HEK293 (cell line): Measurements from ENCODE around the gene MIER3.

Experiments used
- CTCF ChIA-PET: fragments of 350-600 bp; formaldehyde crosslinking; extraction: SDS; loops from one replicate; lab custom pipeline; 2021; ENCODE audit warnings: antibody characterized with exemption; lab: Yijun Ruan, JAX
- POLR2A ChIA-PET: fragments of 300-600 bp; formaldehyde crosslinking; extraction: SDS; loops from one replicate; lab custom pipeline; 2020; ENCODE audit warnings: antibody characterized with exemption, inconsistent platforms; lab: Yijun Ruan, JAX
- H3K27ac ChIP-seq: fragments of 200-500 bp; sonication (Bioruptor generic); 2 replicates; pipeline ENCODE4 v1.5.1; 2014; ENCODE audit warnings: low read depth, low read length, control low read depth, inconsistent platforms; ENCODE audit errors: extremely low read depth
- H3K36me3 ChIP-seq, 2 experiments: fragments of 200-500 bp in 1 of 2; sonication (Bioruptor generic) in 1 of 2; 1 replicate in 1 of 2; 2 replicates in 1 of 2; pipeline ENCODE4 v1.5.1; 2014 to 2017; ENCODE audit warnings: inconsistent platforms in 2 of 2, low read length in 2 of 2; ENCODE audit not compliant: control insufficient read depth in 2 of 2, insufficient read depth in 1 of 2
- H3K4me1 ChIP-seq: fragments of 200-500 bp; sonication (Bioruptor generic); 2 replicates; pipeline ENCODE4 v1.5.1; 2014; ENCODE audit warnings: mild to moderate bottlenecking, low read length, inconsistent platforms; ENCODE audit not compliant: control insufficient read depth, insufficient read depth
- H3K4me3 ChIP-seq: 2 replicates; pipeline ENCODE4 v1.5.1; 2011; ENCODE audit warnings: low read depth, mild to moderate bottlenecking, control low read depth, low read length, moderate library complexity
- H3K9me3 ChIP-seq: fragments of 200-500 bp; sonication (Bioruptor generic); 2 replicates; pipeline ENCODE4 v1.5.1; 2014; ENCODE audit warnings: low read depth, low read length, inconsistent platforms; ENCODE audit not compliant: control insufficient read depth, insufficient read depth
- FEZF1 ChIP-seq: fragments of 450-650 bp; formaldehyde crosslinking; IDR thresholded peaks from 2 replicates; pipeline ENCODE4 v1.5.1; 2016; ENCODE audit warnings: missing biosample characterization, missing genetic modification characterization
- GLIS2 ChIP-seq: fragments of 450-650 bp; formaldehyde crosslinking; IDR thresholded peaks from 2 replicates; pipeline ENCODE4 v1.5.1; 2016; ENCODE audit warnings: missing biosample characterization, missing genetic modification characterization
- INSM2 ChIP-seq: fragments of 450-650 bp; formaldehyde crosslinking; IDR thresholded peaks from 2 replicates; pipeline ENCODE4 v1.5.1; 2016; ENCODE audit warnings: missing biosample characterization, missing genetic modification characterization
- KLF17 ChIP-seq: fragments of 450-650 bp; formaldehyde crosslinking; IDR thresholded peaks from 2 replicates; pipeline ENCODE4 v1.5.1; 2016; ENCODE audit warnings: missing biosample characterization, missing genetic modification characterization
- MEIS1 ChIP-seq: sonication (generic); formaldehyde crosslinking; IDR thresholded peaks from 2 replicates; pipeline ENCODE4 v1.8.1; 2022; ENCODE audit warnings: missing genetic modification reagents, mild to moderate bottlenecking, borderline replicate concordance
- PRDM10 ChIP-seq: fragments of 450-650 bp; formaldehyde crosslinking; IDR thresholded peaks from 2 replicates; pipeline ENCODE4 v1.5.1; 2016; ENCODE audit warnings: missing biosample characterization, missing genetic modification characterization
- PRDM6 ChIP-seq: fragments of 450-650 bp; formaldehyde crosslinking; IDR thresholded peaks from 2 replicates; pipeline ENCODE4 v1.5.1; 2017; ENCODE audit warnings: missing biosample characterization, missing genetic modification characterization
- YY1 ChIP-seq: fragments of 450-650 bp; formaldehyde crosslinking; IDR thresholded peaks from 2 replicates; pipeline ENCODE4 v1.5.1; 2018; ENCODE audit warnings: missing biosample characterization, missing genetic modification characterization
- ZBTB11 ChIP-seq: fragments of 450-650 bp; formaldehyde crosslinking; conservative IDR thresholded peaks from 2 replicates; pipeline ENCODE4 v1.5.1; 2016; ENCODE audit warnings: low read depth, missing biosample characterization, missing genetic modification characterization
- ZBTB48 ChIP-seq: fragments of 450-650 bp; formaldehyde crosslinking; IDR thresholded peaks from 2 replicates; pipeline ENCODE4 v1.5.1; 2016; ENCODE audit warnings: missing biosample characterization, missing genetic modification characterization
- ZBTB7A ChIP-seq: fragments of 450-650 bp; formaldehyde crosslinking; IDR thresholded peaks from 2 replicates; pipeline ENCODE4 v1.5.1; 2016; ENCODE audit warnings: low read depth, missing biosample characterization, missing genetic modification characterization
- ZFHX2 ChIP-seq: fragments of 450-650 bp; formaldehyde crosslinking; conservative IDR thresholded peaks from 2 replicates; pipeline ENCODE4 v1.5.1; 2016; ENCODE audit warnings: missing biosample characterization, missing genetic modification characterization
- ZFP41 ChIP-seq: fragments of 450-650 bp; formaldehyde crosslinking; IDR thresholded peaks from 2 replicates; pipeline ENCODE4 v1.5.1; 2016; ENCODE audit warnings: missing biosample characterization, missing genetic modification characterization, borderline replicate concordance
- ZNF112 ChIP-seq: fragments of 450-650 bp; formaldehyde crosslinking; IDR thresholded peaks from 2 replicates; pipeline ENCODE4 v1.5.0; 2017; ENCODE audit warnings: missing biosample characterization, missing genetic modification characterization
- ZNF202 ChIP-seq: fragments of 450-650 bp; formaldehyde crosslinking; IDR thresholded peaks from 2 replicates; pipeline ENCODE4 v1.5.1; 2016; ENCODE audit warnings: missing biosample characterization, missing genetic modification characterization, borderline replicate concordance
- ZNF324 ChIP-seq: fragments of 450-650 bp; formaldehyde crosslinking; IDR thresholded peaks from 2 replicates; pipeline ENCODE4 v1.5.1; 2016; ENCODE audit warnings: missing biosample characterization, missing genetic modification characterization
- ZNF335 ChIP-seq: fragments of 450-650 bp; formaldehyde crosslinking; conservative IDR thresholded peaks from 2 replicates; pipeline ENCODE4 v1.5.1; 2016; ENCODE audit warnings: missing biosample characterization, missing genetic modification characterization
- ZNF350 ChIP-seq: fragments of 450-650 bp; formaldehyde crosslinking; IDR thresholded peaks from 2 replicates; pipeline ENCODE4 v1.5.0; 2017; ENCODE audit warnings: missing biosample characterization, mild to moderate bottlenecking, missing genetic modification characterization
- ZNF521 ChIP-seq: fragments of 450-650 bp; formaldehyde crosslinking; IDR thresholded peaks from 2 replicates; pipeline ENCODE4 v1.5.1; 2017; ENCODE audit warnings: missing biosample characterization, mild to moderate bottlenecking, missing genetic modification characterization
- ZNF600 ChIP-seq: fragments of 450-650 bp; formaldehyde crosslinking; IDR thresholded peaks from 2 replicates; pipeline ENCODE4 v1.5.1; 2016; ENCODE audit warnings: missing biosample characterization, missing genetic modification characterization
- ZNF704 ChIP-seq: fragments of 450-650 bp; formaldehyde crosslinking; IDR thresholded peaks from 2 replicates; pipeline ENCODE4 v1.5.1; 2016; ENCODE audit warnings: missing biosample characterization, missing genetic modification characterization
- ZXDB ChIP-seq: fragments of 450-650 bp; formaldehyde crosslinking; IDR thresholded peaks from 2 replicates; pipeline ENCODE4 v1.5.1; 2016; ENCODE audit warnings: missing biosample characterization, missing genetic modification characterization

The MIER3 gene

GRCh38 chr5:56974241-56974640 lies 22.3 kb upstream of the MIER3 start:
- Histone ChIP-seq H3K36me3 (no peaks in the 10 kb centered on the region), H3K9me3 (no peaks in the 10 kb centered on the region), H3K4me1 (peaks cover 11% of the 10 kb centered on the region), H3K27ac (no peak overlapping the region), H3K4me3 (no peak overlapping the region)
- CTCF ChIA-PET, result no interaction called here
- POLR2A ChIA-PET, result no interaction called here
- TF ChIP-seq INSM2 (tag by site-specific recombination), result no peak
- no peak for TF ChIP-seq YY1 (tag by site-specific recombination)
- no peak for TF ChIP-seq ZNF521
- TF ChIP-seq PRDM10 (tag by site-specific recombination), result peak; percentile 51
- TF ChIP-seq ZBTB48 (tag by site-specific recombination), result no peak
- no peak for TF ChIP-seq ZFP41
- no peak for TF ChIP-seq ZBTB7A (tag by site-specific recombination)

GRCh38 chr5:56973473-56973872 lies 21.6 kb upstream of the MIER3 start:
- no peaks in the 10 kb centered on the region for H3K9me3 ChIP-seq
- ChIA-PET CTCF (interaction anchor here (0.6 kb wide), 1 partner anchor 72 kb away, joined by 4 read pairs; no protein-coding TSS in a partner anchor), POLR2A (no interaction called here)
- no peaks in the 10 kb centered on the region for H3K36me3 ChIP-seq
- H3K4me1 ChIP-seq, result peaks cover 11% of the 10 kb centered on the region
- H3K4me3 ChIP-seq, result no peak overlapping the region
- H3K27ac ChIP-seq, result no peak overlapping the region
- TF ChIP-seq ZNF600 (no peak), PRDM6 (tag by site-specific recombination) (no peak), ZNF704 (tag by site-specific recombination) (no peak), ZNF202 (tag by site-specific recombination) (no peak), ZNF112 (tag by site-specific recombination) (no peak), MEIS1 (CRISPR knock-in tag) (no peak), ZXDB (no peak), FEZF1 (tag by site-specific recombination) (0 out of 2 replicates have a peak, but pooled peaks have one; percentile 10), ZNF324 (no peak), KLF17 (tag by site-specific recombination) (no peak), ZFP41 (no peak), GLIS2 (no peak), ZFHX2 (tag by site-specific recombination) (no peak), ZNF335 (peak; percentile 87), ZBTB11 (tag by site-specific recombination) (no peak), ZNF350 (tag by site-specific recombination) (no peak)
